HG03575 (cell line): ENCODE results near the gene MSI2.

Experiments used
- ATAC-seq: cut with Tn5 transposase; IDR thresholded peaks from one replicate; pipeline ENCODE4 v1.9.1; 2021; ENCODE audit not compliant: unreplicated experiment, insufficient number of reproducible peaks, low FRiP score; ENCODE audit errors: extremely low read depth

The MSI2 gene

GRCh38 chr17:57475796-57476195 is 219.5 kb downstream of the MSI2 start:
- ATAC-seq, result no peak

- ATAC-seq, result no peak
Observed at GRCh38 chr17:57477522-57478362, 221.4 kb downstream of the MSI2 start.

GRCh38 chr17:57478478-57479250 is 222.3 kb downstream of the MSI2 start:
- no peak for ATAC-seq

GRCh38 chr17:57480438-57481196 is 224.3 kb downstream of the MSI2 start:
- no peak for ATAC-seq

- ATAC-seq, result no peak
Observed at GRCh38 chr17:57481910-57482391, 225.6 kb downstream of the MSI2 start.

DNA sequence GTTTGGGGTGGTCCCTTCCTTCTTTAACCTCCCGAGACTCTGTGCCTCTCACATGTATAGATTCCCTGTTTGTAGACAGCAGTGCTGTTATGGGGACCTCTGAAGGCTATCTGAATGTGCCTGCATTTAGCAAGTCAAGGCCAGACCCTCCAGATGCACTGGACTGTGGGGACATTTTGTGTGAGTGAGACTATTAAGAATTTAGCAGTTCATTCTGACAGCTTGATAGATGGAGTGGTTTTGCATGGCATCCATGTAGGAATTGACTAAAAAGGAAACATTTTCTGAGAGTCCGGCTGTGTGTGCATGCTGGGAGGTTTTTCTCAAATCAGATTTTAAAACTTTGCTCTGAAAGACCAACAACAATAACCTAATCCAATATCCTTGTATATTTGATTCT is 226.3 kb downstream of the MSI2 start:
- no peak for ATAC-seq

GRCh38 chr17:57484081-57484666 is 227.9 kb downstream of the MSI2 start:
- ATAC-seq, result no peak

DNA sequence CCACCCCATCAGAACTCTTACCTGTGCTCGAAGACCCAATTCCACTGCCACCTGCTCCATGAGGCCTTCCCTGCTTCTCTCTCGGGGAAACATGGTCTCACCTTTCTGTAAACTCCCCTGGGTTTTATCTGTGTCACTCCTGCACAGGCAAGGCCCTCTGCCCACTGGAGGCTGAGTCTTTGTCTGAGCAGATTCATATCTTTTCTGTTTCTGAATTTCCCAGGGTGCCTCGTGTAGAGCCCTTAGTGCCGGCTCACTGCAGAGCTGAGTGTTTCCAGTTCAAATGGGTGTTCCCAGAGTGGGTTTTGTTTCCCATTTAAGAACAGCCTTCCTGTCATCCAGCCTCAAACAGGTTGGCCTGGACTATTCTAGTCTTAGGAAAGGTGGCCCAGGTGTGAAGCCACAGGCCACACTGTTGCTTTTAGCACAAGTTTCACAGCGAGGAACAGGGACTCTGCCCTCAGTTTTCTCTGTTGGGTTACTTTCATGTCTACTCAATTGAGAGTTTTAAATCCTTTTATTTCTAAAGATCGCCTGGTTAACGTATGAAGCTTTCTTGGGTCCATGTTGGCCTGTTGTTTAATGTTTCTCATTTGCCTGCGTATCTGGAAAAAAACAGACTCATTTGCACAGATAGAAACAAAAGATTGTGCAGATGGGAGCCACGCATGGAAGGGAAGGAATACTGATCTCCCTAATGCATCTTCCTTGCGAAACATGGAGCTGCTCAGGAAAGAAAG is 228.7 kb downstream of the MSI2 start:
- ATAC-seq, result no peak

GRCh38 chr17:57485566-57485865 is 229.2 kb downstream of the MSI2 start:
- no peak for ATAC-seq

GRCh38 chr17:57485916-57486881 is 229.9 kb downstream of the MSI2 start:
- no peak for ATAC-seq

DNA sequence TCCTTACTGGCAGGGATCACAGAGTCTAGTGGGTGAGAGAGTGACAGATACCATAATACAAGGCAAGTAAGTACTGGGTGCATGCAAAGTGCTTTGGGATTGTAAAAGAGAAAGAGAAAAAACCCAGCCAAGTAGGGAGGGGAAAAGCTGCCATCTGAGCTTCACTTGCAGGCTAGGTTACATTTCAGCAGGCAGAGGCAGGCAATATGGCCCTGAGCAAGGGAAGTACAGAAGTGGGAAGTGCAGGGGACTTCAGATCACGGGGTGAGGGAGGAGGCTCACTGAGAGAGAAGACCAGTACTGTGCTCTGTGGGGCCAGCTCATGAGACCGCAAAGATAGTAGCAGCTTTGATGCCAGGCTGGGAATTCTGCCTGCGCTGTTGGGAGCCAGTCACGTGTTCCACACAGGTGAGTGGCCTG is 230.6 kb downstream of the MSI2 start:
- ATAC-seq, result no peak

- ATAC-seq, result no peak
Observed at GRCh38 chr17:57487573-57487972, 231.2 kb downstream of the MSI2 start.

DNA sequence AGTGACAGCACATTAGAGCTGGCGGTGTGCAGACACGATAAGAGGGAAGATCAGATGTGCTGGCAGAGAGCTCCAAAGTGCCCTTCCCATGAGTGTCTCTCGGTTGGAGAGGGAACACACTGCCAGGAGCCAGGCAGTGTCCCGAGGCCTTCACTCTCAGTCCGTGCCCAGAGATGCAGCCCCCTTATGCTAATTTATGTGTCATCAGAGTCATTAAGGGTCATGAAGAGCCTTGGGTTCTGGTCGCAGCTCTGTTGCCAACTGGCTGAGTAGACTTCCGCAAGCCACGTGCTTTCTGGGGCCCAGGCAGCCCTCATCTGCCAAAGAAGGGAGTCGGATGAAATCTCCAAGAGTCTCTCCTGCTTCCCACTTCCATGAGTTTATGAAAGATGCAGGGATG is 232.5 kb downstream of the MSI2 start:
- no peak for ATAC-seq

- ATAC-seq, result no peak
Observed at GRCh38 chr17:57489321-57489720, 233.0 kb downstream of the MSI2 start.

DNA sequence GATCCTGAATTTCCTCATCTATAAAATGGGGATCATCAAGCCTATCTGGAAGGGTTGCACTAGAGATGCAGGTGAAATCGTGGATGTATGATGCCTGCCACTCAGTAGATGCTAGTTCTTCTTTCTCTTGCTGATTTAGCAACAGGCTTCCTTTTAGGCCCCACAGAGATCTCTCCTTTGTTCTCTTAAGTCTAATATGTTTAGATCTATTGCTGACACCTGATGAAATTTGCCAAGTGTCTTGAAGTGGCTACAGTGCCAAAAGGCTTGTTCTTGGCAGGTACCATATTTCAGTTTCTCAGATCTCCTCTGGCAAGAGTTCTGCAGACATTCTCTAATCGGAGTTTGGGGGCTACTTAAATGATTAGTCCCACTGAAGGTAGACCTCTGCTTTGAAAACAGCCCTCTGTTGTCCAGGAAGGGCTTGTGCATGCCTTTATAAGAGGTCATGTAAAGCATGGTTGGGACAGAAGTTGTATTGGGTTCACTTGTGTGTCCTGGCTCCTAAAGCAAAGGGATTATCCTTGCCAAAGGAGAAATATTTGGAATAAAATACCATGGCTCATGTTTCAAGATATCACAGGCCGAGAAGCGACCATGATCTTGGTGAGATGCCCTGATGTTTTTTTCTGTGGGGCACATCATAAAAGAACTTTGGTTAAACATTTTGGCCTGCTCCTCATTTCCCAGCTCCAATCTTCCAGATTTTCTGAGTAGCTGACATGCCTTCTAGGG is 234.0 kb downstream of the MSI2 start:
- ATAC-seq, result no peak

GRCh38 chr17:57490890-57491289 is 234.6 kb downstream of the MSI2 start:
- no peak for ATAC-seq

GRCh38 chr17:57493171-57493570 is 236.8 kb downstream of the MSI2 start:
- no peak for ATAC-seq
